NCI-H1105 treated with DMSO at 0.1 percent for 48 hours (cell line): ENCODE measurements around the gene U2AF2.

ENCODE experiments used
- DNase-seq: peaks from one replicate; lab custom pipeline; 2025; lab: John Stamatoyannopoulos, UW

The U2AF2 gene

DNA sequence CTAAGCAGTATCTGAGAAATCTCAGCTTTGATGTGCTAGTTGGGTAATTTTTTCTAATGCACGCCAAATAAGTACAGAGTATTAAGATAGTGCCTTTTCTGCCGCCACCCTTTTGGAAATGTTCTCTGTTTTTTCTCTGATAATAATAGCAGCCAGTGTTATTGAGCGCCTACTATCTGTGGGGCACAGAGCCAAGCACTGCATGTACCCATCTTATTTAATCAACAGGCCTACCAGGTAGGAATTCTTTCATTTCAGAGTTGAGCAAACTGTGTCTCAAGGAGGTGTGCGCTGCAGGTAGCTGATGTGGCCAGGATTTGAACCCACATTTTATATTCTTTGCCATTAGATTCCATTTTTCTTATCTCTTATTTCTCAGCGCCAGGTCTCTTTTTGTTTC is 21.5 kb downstream of the U2AF2 start:
- no peak for DNase-seq

DNA sequence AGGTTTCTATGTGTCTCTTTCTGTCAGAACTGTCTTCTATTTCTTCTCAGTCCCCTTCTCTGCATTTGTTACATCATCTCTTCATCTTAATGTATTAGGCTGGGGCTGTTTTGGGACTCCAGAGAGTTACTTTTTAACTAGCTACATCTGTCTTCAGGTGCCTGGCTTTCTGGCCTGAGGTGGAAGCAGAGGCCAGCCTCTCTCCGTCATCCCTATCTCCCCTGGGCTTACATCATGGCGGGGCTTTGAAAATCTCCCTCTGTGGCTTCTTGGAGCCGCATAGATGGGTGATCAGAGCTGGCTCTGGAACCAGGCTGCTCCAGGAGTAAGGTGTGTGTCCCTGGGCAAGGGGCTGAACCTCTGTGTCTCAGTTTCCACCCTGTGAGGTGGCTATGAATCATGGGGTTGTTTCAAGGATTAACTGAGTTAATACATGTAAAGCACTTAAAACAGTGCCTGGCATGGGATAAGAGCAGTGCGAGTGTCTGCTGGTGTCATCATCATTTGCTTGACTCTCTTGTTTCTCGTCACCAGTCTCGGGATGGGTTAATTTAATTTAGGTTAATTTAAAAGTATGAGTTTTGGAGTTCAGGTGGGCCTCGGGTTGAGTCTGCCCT is 22.2 kb downstream of the U2AF2 start:
- DNase-seq = no peak

DNA sequence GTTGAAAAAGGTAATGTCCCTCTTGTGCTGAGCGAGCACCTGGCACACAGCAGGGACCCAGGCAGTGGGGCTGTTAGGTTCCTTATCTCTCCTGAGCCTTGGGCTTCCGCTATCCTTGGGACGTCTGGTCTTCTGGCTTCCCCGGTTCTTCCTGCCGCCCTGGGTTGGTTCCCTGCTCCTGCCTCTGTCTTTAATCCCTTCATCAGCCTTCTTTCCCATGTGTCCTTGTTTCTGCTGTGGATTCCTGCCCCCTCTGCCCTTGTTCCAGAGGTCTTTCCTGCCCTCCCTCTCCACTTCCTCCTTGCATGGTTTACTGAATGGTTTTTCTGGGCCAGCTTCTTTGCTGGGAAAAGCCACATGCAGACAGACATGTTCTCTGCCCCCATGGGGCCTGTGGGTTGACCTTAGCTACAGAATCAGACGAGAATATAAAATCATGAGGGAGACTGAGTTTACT is 22.8 kb downstream of the U2AF2 start:
- DNase-seq = no peak

DNA sequence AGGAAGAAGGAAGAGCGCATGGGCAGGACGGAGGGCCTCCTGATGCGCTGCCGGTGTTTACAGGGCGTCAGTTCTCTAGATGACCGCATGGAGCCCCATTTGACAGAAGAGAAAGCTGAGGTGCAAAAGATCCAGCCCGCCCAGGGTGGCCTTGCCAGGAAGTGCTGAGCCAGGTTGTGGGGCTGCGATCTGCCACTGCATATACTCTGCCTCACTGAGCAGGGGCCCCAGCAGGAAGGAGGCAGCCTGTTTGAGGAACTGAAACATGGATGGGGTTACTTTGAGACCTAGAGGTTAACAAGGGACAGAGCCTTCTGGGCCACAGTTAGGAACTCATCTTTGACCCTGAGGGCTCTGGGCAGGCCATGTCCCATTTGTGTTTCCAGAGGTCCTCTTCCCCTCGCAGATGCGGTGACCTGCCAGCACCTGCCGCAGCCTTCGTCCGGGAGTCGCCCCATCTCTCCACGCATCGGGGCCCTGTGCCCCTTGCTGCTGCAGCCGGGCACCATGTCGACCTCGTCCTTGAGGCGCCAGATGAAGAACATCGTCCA is 23.4 kb downstream of the U2AF2 start:
- no peak for DNase-seq

DNA sequence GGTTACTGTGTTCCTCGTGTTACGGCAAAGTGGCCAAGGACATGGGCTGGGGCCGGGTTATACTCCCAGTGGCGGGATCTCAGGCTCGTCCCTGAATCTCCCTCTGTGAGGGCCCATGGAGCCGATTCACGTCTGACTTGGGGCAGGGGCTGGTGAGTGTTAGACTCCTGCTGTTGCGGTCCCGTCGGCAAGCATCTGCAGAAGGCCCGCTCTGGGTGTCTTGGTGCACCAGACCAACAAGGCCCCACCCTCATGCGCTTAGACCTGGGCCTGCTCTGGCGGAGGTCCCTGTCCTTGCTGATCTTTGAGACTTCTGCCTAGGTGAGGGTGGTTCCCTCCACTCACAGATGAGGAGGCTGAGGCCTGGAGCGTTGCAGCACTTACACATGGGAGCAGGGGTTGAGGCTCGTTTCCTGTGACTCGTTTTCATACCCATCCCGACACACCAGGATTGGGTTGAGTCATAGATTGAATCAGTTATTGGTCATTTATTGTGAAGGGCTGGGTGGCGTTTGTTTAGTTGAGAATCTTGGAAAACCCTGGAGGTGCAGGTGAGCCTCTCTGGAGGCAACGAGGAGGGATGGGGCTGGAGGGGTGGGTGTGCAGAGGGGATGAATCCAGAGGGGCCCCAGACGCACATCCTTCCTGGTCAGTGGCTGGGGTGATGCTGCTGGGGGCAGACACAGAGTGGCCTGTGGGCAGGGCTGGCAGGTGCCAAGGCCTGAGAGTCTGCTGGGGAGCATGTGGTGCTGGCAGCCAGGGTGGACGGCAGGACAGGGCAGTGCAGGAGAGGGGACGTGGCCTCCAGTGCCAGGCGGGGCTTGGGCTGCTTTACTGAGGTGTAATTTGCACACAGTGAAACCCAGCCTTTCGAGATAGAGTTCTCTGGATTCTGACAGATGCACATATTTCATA is 24.8 kb downstream of the U2AF2 start:
- no peak for DNase-seq

DNA sequence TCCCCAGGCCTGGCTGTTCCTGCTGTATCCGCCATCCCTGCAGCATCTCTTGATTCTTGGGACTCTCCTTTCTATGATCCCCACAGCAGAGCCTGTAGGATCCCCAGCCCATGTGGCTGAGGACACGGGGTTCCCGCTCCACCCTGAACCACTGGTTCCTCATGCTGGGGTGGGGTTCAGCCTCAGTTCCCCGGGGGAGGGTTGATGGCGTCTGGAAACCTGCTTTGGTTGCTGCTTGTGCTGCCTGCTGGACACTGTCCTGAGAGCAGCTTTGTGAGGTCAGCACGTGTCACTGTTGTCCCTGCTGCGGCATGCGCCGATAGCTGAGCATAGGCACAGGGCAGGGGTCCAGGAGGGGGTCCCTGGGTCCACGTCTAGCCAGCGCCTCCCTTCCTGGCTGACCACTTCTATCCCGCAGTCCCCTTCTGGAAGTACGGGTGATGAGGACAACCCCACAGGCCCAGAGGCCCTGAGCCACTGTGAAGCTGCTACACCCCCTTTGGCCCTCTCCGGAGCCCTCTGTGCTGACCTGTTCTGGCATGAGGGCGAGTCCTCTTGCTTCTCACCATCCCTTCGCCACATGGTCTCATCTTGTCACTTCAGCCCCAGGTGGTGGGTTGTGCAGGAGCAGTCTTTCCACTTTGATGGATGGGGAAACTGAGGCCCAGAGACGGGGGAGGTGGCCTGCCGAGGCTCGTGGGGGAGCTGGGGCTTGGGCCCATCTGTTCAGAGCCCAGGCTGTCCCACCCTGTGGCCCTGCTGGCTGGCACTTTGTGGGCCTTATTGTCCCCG is 25.7 kb downstream of the U2AF2 start:
- no peak for DNase-seq

DNA sequence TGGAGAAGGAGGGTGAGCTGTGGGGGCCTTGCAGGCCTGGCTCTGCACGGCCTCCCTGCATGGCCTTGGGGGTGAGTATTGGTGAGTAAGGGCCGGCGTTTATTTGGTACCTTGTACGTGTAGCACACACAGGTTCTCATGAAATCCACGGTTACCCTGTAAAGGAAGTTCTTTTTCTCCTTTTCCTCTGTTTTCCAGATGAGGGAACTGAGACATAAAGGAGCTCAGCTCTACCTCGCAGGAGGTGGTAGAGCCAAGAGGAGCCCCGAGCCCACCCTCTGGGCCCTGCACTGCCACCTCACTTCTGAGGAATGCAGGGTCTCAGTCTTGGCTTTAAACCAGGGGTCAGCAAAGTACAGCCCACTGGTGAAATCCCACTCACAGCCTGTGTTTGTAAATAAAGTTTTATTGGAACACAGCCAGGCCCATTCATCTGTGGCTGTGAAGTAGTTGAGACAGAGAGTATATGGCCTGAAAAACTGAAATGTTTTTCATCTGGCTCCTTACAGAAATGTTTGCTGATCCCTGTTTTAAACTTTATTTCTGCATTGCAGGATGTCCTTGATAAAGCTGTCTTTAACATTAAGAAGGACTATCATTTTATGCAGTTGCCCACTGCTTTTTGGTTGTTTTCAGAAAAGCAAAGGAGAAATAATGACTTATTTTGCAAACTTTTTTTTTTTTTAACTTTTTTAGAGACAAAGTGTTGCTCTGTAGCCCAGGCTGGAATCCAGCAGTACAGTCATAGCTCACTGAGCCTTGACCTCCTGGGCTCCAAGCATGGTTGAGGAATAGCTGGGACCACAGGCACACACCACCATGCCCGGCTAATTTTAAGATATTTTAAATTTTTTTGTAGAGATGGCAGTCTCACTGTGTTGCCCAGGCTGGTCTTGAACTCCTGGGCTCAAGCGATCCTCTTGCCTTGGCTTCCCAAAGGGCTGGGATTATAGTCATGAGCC is 26.6 kb downstream of the U2AF2 start:
- no peak for DNase-seq

DNA sequence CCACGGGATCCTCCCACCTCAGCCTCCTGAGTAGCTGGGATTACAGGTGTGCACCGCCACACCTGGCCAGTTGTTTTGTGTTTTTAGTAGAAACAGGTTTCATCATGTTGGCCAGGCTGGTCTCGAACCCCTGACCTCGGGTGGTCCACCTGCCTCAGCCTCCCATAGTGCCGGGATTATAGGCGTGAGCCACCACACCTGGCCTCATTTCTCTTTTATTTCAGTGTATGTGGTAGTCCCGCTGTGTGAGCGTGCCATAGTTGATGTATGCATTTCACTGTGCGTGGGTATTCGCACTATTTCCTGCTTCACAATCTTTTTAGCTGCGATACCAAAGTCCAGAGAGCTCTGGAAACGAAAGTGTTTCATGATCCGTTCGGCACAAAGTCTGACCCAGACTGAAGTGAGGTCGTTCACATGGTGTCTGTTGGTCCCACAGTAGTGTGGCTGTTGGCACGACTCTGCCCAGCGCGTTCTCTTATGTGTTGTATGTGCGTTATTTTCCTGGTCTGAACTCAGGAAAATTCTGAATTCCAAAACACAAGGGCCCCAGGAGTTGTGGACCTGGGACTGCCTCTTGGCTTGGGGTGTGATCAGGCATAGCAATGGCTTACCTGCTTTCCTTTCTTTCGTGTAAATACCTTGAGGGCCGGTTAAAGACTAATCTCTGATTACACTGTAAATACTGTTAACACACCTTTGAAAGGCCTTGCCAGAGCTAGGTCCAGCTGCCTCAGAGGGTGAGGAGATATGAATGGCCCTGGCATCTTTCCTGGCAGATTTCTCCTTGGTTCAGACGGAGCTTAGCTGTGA is 28.8 kb downstream of the U2AF2 start:
- DNase-seq = no peak

DNA sequence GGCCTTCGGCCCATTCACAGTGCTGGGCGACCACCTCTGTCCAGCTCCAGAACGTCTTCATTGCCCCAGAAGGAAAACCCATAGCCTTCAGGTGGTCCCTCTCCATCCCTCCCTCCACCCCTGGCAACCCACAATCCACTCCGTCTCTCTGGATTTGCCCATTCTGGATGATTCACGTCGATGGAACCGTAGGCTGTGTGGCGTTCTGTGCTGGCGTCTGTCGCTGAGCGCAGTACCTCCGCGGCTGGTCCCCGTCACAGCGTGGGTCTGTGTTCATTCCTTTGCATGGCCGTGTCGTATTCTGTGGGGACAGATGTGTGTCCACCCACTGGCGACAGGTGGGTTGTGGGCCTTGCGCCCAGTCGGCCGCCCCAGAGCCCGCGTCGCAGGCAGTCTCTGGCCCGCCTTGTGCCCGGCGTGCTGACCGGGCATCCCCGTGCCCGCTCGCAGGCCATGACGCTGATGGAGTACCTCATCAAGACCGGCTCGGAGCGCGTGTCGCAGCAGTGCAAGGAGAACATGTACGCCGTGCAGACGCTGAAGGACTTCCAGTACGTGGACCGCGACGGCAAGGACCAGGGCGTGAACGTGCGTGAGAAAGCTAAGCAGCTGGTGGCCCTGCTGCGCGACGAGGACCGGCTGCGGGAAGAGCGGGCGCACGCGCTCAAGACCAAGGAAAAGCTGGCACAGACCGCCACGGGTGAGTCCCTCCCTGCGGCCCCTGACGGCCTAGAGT is 30.3 kb downstream of the U2AF2 start:
- no peak for DNase-seq

DNA sequence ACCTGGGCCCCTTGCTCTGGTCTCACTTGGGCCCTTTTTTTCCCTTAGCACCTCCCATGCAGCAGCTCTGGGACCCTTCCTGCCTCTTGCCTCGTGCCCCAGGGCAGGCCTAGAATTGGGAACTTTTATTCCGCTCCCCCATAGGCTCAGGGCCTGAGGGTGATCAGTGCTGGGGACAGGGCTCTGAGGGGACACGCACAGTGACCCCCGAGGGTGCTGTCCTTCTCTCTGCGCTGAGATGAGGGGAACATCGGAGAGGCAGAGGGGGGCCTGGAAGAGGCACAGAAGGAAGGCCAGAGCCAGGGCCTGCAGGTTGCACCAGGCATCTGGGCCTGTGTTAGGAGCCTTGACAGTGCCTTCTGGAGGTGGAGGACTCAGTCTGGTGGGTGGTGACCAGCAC is 30.9 kb downstream of the U2AF2 start:
- DNase-seq = no peak

DNA sequence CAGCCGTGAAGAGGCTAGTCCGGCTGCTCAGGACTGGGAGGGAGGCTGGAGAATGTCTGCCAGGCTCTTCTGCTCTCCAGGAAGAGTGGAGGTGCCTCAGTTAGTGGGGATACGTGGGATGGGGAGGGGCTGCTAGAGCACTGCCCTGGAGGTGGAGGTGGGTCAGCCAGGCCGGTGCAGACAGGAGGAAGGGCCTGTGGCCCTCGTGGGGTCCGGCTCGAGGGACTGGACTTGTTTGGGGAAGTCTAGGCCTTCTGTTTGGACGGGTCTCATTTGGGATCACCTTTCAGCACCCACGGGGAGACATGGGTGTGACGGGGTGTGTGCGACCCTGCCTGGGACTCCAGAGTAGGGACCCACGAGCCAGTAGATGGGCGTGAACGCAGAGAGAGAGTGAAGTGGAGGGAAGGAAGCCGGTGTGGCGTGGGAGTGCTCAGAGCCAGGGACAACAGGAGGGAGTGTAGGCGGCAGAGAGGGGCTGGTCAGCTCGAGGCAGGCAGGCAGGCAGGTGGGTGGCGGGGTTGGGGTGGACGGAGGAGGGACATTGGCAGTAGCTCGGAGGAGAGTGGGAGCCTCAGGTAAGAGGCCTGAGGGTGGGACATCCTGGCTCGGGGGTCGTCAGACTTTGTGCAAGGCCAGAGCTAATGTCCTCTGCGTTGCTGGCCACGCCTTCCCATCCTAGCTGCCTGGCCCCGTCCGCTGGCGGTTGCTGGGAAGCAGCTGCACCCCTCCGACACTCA is 31.6 kb downstream of the U2AF2 start:
- DNase-seq = no peak

DNA sequence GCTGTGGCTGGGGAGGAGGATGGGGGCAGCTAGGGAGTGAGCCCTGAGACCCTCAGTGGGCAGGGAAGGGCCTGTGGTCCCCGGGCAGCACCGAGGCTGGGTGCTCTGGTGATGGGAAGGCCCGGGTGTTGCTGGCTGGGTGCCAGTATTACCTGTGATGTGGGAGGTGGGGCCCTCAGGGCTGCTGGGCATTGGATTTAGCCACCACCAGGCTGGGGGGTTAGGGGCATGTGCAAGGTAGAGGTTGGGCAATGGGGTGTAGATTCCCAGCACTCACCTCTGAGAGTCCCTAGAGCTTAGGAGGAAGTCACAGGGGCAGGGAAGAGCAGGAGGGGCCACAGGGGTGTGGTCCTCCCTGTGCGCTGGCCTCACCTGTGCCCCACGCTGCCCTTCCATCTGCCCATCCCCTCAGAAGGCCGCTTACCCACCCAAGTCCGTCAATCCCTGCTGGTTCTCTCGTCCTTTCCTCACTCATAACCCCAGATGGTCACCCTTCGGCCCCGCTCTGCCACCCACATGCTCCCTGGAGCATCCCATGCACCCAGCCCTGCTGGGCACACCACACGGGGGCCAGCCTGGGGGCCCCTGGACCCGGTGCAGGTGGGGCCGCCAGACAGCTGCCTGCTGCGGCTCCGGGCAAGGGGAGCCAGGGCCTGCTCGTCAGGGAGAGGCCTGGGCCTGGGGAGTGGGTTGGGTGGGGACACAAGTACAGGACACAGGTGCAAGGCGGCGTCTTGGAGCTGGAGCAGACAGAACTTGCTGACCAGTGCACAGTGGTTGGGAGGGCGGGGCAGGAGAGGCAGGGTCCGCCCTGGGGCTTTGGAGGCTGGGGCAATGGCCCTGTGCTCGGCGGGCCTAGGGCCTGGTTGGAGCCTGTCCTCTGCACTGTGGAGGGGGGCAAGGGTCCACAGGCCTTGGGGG is 32.7 kb downstream of the U2AF2 start:
- no peak for DNase-seq

DNA sequence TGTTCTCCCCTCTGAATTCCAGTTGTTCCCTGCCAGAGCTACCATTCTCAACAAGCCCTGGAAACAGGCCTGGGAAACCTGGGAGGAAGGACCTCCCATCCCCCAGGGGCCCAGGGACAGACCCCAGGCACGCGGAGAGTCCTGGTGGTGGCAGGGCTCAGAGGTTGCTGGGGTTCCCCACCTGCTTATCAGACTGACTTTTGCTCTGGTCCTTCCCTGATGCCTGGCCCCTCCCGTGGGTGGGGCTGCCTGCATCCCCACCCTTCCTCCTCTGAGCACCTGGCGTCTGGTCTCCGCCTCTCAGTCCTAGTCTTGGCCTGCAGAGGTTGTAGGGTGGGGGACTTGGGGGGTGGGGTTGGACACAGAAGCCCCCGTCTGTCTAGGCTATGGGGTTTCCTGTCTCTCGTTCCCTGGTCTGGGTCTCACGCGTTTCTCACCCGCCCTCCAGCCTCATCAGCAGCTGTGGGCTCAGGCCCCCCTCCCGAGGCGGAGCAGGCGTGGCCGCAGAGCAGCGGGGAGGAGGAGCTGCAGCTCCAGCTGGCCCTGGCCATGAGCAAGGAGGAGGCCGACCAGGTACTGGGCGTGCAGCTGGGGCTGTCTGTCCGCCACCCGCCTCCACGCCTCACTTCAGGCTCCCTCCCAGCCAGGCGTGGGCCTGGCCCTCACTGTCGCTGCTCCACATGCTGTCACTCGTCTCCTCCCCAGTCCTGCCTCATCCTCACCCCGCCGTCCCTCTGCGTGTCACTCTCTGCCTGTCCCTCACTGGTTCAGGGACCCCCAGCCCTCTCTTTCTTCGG is 33.8 kb downstream of the U2AF2 start:
- DNase-seq = no peak

DNA sequence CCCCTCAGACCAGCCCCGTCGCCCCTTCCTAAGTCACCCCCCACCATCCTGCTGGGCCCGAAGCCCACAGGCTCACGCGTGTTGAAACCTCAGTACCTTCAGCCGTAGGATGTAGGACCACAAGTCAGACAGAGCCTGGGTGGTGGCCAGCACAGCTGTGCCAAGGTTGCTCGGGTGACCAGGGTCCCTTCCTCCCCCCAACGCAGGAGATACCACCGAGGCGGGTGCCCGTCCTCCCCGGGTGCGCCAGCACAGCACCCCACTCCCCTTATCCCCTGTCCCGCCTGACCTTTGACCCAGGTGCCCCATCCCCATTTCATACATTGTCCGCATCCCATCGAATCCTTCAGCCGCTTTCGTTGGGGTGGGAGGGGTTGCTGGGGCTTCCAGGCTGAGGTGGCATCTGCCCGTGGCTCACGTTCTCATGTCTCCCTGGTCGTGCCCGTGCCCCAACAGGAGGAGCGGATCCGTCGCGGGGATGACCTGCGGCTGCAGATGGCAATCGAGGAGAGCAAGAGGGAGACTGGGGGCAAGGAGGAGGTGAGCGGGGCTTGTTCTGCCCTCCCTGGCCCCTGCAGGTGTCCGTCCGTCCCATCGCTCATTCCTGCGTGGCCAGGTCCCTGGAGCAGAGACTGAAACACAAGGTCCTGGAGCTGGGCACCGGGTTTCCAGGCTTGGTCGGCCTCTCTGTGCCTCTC is 34.7 kb downstream of the U2AF2 start:
- DNase-seq = no peak

DNA sequence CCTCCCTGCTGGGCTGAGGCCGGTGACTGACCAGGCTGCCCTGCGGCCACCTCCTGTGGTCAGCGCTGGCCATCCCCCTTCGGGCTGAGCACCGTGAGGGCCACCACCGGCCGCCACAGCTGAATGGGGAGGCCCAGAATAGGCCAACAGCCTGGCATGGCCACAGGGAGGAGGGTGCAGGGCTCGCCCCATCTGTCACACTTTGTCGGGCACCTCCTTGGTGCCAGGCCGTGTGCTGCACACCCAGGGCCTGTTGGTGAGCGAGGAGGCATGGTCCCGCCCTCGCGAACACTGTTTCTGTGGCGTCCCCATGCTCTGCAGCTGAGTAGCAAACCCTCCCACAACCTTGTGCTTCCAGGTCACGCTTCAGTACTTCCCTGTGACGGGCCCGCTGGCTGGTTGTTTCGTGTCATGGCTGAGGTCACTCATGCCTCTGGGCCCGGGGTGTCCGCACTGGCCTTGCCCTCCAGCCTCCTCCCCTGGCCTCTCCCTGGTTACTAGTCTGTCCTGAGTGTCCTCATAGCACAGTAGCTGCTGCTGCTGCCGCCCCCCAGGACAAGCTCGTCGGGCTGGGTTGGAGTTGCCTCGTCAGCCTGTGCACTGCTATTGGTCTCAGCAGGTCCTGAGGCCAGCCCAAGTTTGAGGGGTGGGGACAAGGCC is 35.4 kb downstream of the U2AF2 start:
- DNase-seq = no peak
